Activated naive CD8-positive, alpha-beta T cell treated with anti-CD3 and anti-CD28 coated beads, Interleukin-2, amount 10 ng/mL, durations not matched to agents 7 days and 5 days (primary cell): ENCODE data around the gene LANCL2. TPM values are rescaled to one million over a fixed set of nuclear protein-coding genes. Genes with fewer than 3 reads are reported as not detected.

Experiments
- ATAC-seq: fragments of 150-1000 bp; cut with Tn5 transposase; one replicate; pipeline ENCODE4 v1.10.0; 2021; ENCODE audit warnings: low read depth, moderate library complexity
- POLR2A ChIA-PET: fragments of 350-600 bp; sonication (Branson Sonifier 250); formaldehyde crosslinking; loops from one replicate; lab custom pipeline; 2021; ENCODE audit warnings: antibody characterized with exemption; lab: Charles Lee
- DNase-seq: peaks from one replicate; pipeline ENCODE4 v3.0.0; 2021
- H3K27ac Mint-ChIP-seq: one replicate; pipeline ENCODE4 v1.8.0; 2022; ENCODE audit warnings: mild to moderate bottlenecking, mixed read lengths
- H3K27me3 Mint-ChIP-seq: one replicate; pipeline ENCODE4 v1.8.0; 2022; ENCODE audit warnings: mild to moderate bottlenecking, moderate library complexity, mixed read lengths
- H3K36me3 Mint-ChIP-seq: one replicate; pipeline ENCODE4 v1.8.0; 2021; ENCODE audit warnings: mild to moderate bottlenecking, mixed read lengths
- H3K4me1 Mint-ChIP-seq: one replicate; pipeline ENCODE4 v1.8.0; 2021; ENCODE audit warnings: mixed read lengths
- H3K4me3 Mint-ChIP-seq: one replicate; pipeline ENCODE4 v1.8.0; 2022; ENCODE audit warnings: mild to moderate bottlenecking, moderate library complexity, mixed read lengths
- H3K9me3 Mint-ChIP-seq: one replicate; pipeline ENCODE4 v1.8.0; 2021; ENCODE audit warnings: mixed read lengths
- total RNA-seq, 2 experiments: library from RNA; stranded (reverse); gene quantifications; one replicate each; pipeline ENCODE4 v1.2.3, GENCODE V29; 2021

LANCL2 gene
- total RNA-seq: 1 to 10 TPM; 6.6 to 7.4 TPM

GRCh38 chr7:55365205-55365674 lies at the start of gene LANCL2:
Gene LANCL2, plus strand, starts transcription at chr7:55365337. Its CDS starts 689 bp downstream, at chr7:55366026.
- ATAC-seq: peak; percentile 23
- Mint-ChIP-seq H3K27ac (peak within 1 kb of the TSS; percentile 98), H3K36me3 (peaks cover 4% of the 10 kb centered on the region), H3K4me3 (peak within 1 kb of the TSS; percentile 93), H3K4me1 (peaks cover 22% of the 10 kb centered on the region), H3K9me3 (no peaks in the 10 kb centered on the region), H3K27me3 (no peaks in the 10 kb centered on the region)
- no peak for DNase-seq
- POLR2A ChIA-PET: interaction anchor here (0.7 to 2.6 kb wide), 9 partner anchors 17 to 741 kb away, joined by 3 to 14 read pairs (median 4); partner anchors contain the start of genes CHCHD2, SEC61G and VOPP1

GRCh38 chr7:55325371-55325792 lies 39.8 kb upstream of the LANCL2 start:
- no peak for ATAC-seq
- no peak for DNase-seq
- no peak overlapping the region for H3K4me3 Mint-ChIP-seq
- H3K4me1 Mint-ChIP-seq: no peaks in the 10 kb centered on the region
- POLR2A ChIA-PET: no interaction called here
- H3K9me3 Mint-ChIP-seq: no peaks in the 10 kb centered on the region
- no peak overlapping the region for H3K27ac Mint-ChIP-seq
- H3K36me3 Mint-ChIP-seq: no peaks in the 10 kb centered on the region
- peaks cover 18% of the 10 kb centered on the region for H3K27me3 Mint-ChIP-seq

- H3K36me3 Mint-ChIP-seq: no peaks in the 10 kb centered on the region
- ATAC-seq (no peak), DNase-seq (no peak)
- H3K4me3 Mint-ChIP-seq: no peak overlapping the region
- H3K27ac Mint-ChIP-seq: no peak overlapping the region
- H3K4me1 Mint-ChIP-seq: no peaks in the 10 kb centered on the region
- no peaks in the 10 kb centered on the region for H3K9me3 Mint-ChIP-seq
- H3K27me3 Mint-ChIP-seq: peaks cover 17% of the 10 kb centered on the region
- POLR2A ChIA-PET: no interaction called here
Measured at GRCh38 chr7:55326081-55326835, 38.9 kb upstream of the LANCL2 start.

- POLR2A ChIA-PET: no interaction called here
- Mint-ChIP-seq H3K4me1 (no peaks in the 10 kb centered on the region), H3K4me3 (no peak overlapping the region), H3K9me3 (no peaks in the 10 kb centered on the region), H3K27ac (no peak overlapping the region), H3K36me3 (no peaks in the 10 kb centered on the region), H3K27me3 (peaks cover 21% of the 10 kb centered on the region)
- DNase-seq: no peak
- no peak for ATAC-seq
Measured at GRCh38 chr7:55326945-55327626, 38.1 kb upstream of the LANCL2 start.

- ATAC-seq (no peak), DNase-seq (no peak)
- Mint-ChIP-seq H3K36me3 (no peaks in the 10 kb centered on the region), H3K4me1 (no peaks in the 10 kb centered on the region), H3K27ac (no peak overlapping the region), H3K4me3 (no peak overlapping the region), H3K9me3 (no peaks in the 10 kb centered on the region), H3K27me3 (peaks cover 15% of the 10 kb centered on the region)
- POLR2A ChIA-PET: no interaction called here
Measured at GRCh38 chr7:55335151-55335550, 30.0 kb upstream of the LANCL2 start.

GRCh38 chr7:55335786-55336185 lies 29.4 kb upstream of the LANCL2 start:
- no peak overlapping the region for H3K27ac Mint-ChIP-seq
- no peaks in the 10 kb centered on the region for H3K9me3 Mint-ChIP-seq
- peaks cover 12% of the 10 kb centered on the region for H3K27me3 Mint-ChIP-seq
- POLR2A ChIA-PET: no interaction called here
- no peaks in the 10 kb centered on the region for H3K36me3 Mint-ChIP-seq
- H3K4me1 Mint-ChIP-seq: no peaks in the 10 kb centered on the region
- no peak overlapping the region for H3K4me3 Mint-ChIP-seq
- DNase-seq (no peak), ATAC-seq (no peak)

- Mint-ChIP-seq H3K9me3 (no peaks in the 10 kb centered on the region), H3K27ac (no peak overlapping the region), H3K36me3 (no peaks in the 10 kb centered on the region), H3K4me3 (no peak overlapping the region), H3K4me1 (no peaks in the 10 kb centered on the region), H3K27me3 (peaks cover 8% of the 10 kb centered on the region)
- ATAC-seq (no peak), DNase-seq (no peak)
- POLR2A ChIA-PET: no interaction called here
Measured at GRCh38 chr7:55336540-55336939, 28.6 kb upstream of the LANCL2 start.

- Mint-ChIP-seq H3K27me3 (peaks cover 3% of the 10 kb centered on the region), H3K36me3 (no peaks in the 10 kb centered on the region), H3K9me3 (no peaks in the 10 kb centered on the region), H3K27ac (no peak overlapping the region), H3K4me1 (no peaks in the 10 kb centered on the region), H3K4me3 (no peak overlapping the region)
- POLR2A ChIA-PET: no interaction called here
- ATAC-seq: no peak
- no peak for DNase-seq
Measured at GRCh38 chr7:55339033-55340000, 25.8 kb upstream of the LANCL2 start.

GRCh38 chr7:55342216-55342871 lies 22.8 kb upstream of the LANCL2 start:
- Mint-ChIP-seq H3K4me1 (no peaks in the 10 kb centered on the region), H3K9me3 (no peaks in the 10 kb centered on the region), H3K27me3 (peaks cover 8% of the 10 kb centered on the region), H3K27ac (no peak overlapping the region), H3K4me3 (no peak overlapping the region), H3K36me3 (no peaks in the 10 kb centered on the region)
- POLR2A ChIA-PET: no interaction called here
- ATAC-seq (no peak), DNase-seq (no peak)

- peaks cover 6% of the 10 kb centered on the region for H3K27me3 Mint-ChIP-seq
- POLR2A ChIA-PET: no interaction called here
- no peak overlapping the region for H3K4me3 Mint-ChIP-seq
- H3K4me1 Mint-ChIP-seq: no peaks in the 10 kb centered on the region
- ATAC-seq: no peak
- H3K36me3 Mint-ChIP-seq: no peaks in the 10 kb centered on the region
- no peaks in the 10 kb centered on the region for H3K9me3 Mint-ChIP-seq
- no peak overlapping the region for H3K27ac Mint-ChIP-seq
- DNase-seq: no peak
Measured at GRCh38 chr7:55343002-55343781, 21.9 kb upstream of the LANCL2 start.

GRCh38 chr7:55343860-55344606 lies 21.1 kb upstream of the LANCL2 start:
- no peaks in the 10 kb centered on the region for H3K4me1 Mint-ChIP-seq
- H3K4me3 Mint-ChIP-seq: no peak overlapping the region
- POLR2A ChIA-PET: no interaction called here
- DNase-seq (no peak), ATAC-seq (no peak)
- no peak overlapping the region for H3K27ac Mint-ChIP-seq
- peaks cover 10% of the 10 kb centered on the region for H3K27me3 Mint-ChIP-seq
- H3K36me3 Mint-ChIP-seq: no peaks in the 10 kb centered on the region
- H3K9me3 Mint-ChIP-seq: no peaks in the 10 kb centered on the region

- H3K4me1 Mint-ChIP-seq: no peaks in the 10 kb centered on the region
- H3K4me3 Mint-ChIP-seq: no peak overlapping the region
- no peaks in the 10 kb centered on the region for H3K36me3 Mint-ChIP-seq
- H3K9me3 Mint-ChIP-seq: no peaks in the 10 kb centered on the region
- peaks cover 14% of the 10 kb centered on the region for H3K27me3 Mint-ChIP-seq
- H3K27ac Mint-ChIP-seq: no peak overlapping the region
- POLR2A ChIA-PET: no interaction called here
- DNase-seq: no peak
- ATAC-seq: no peak
Measured at GRCh38 chr7:55344840-55345239, 20.3 kb upstream of the LANCL2 start.
